Transverse colon (tissue), 4 donors: Measurements from ENCODE around the gene COL13A1. TPM values are rescaled to one million over a fixed set of nuclear protein-coding genes. Genes with fewer than 3 reads are reported as not detected.

Experiments used
- DNase-seq: peaks from one replicate; pipeline ENCODE4 v3.0.0-alpha.2; 2019
- H3K27ac ChIP-seq, 4 donors: fragments of 200-600 bp; sonication (generic); 2 replicates each; pipeline ENCODE4 v1.5.1; 2016 to 2018; ENCODE audit warnings: inconsistent platforms in 4 of 4
- H3K27me3 ChIP-seq: fragments of 200-600 bp; sonication (generic); 2 replicates; pipeline ENCODE4 v1.5.1; 2017; ENCODE audit warnings: inconsistent platforms
- H3K36me3 ChIP-seq, 4 donors: fragments of 200-600 bp; sonication (generic); 2 replicates each; pipeline ENCODE4 v1.5.1; 2017 to 2019; ENCODE audit warnings: inconsistent platforms in 4 of 4
- H3K4me1 ChIP-seq, 4 donors: fragments of 200-600 bp; sonication (generic); 2 replicates each; pipeline ENCODE4 v1.5.1; 2017 to 2020; ENCODE audit warnings: inconsistent platforms in 4 of 4
- H3K4me3 ChIP-seq, 4 donors: fragments of 200-600 bp; sonication (generic); 1 replicate in 1 of 4; 2 replicates in 3 of 4; pipeline versions ENCODE4 v1.5.1 to v1.6.1; 2017 to 2019; ENCODE audit warnings: inconsistent platforms in 4 of 4
- H3K9me3 ChIP-seq, 2 donors: fragments of 200-600 bp; sonication (generic); 2 replicates each; pipeline ENCODE4 v1.5.1; 2017 to 2019; ENCODE audit warnings: inconsistent platforms in 2 of 2
- EP300 ChIP-seq: sonication (generic); formaldehyde crosslinking; IDR thresholded peaks from one replicate; pipeline ENCODE4 v1.6.1; 2017; ENCODE audit warnings: antibody characterized with exemption, low read depth
- POLR2A ChIP-seq: fragments of 450-650 bp; IDR thresholded peaks from one replicate; pipeline ENCODE4 v1.6.1; 2016; ENCODE audit warnings: antibody characterized with exemption, mild to moderate bottlenecking, moderate library complexity
- POLR2AphosphoS5 ChIP-seq, 3 donors: sonication (generic); formaldehyde crosslinking; IDR thresholded peaks; one replicate each; pipeline ENCODE4 v1.6.1; 2016; ENCODE audit warnings: antibody characterized with exemption in 3 of 3
- WGBS, 2 donors: methylation state at CpG; one replicate each; pipeline ENCODE4 v1.1.5; 2018; ENCODE audit warnings: low coverage in 1 of 2; 5-methylcytosine and 5-hydroxymethylcytosine counted together
- in situ Hi-C, 4 donors: fragments of 200-750 bp; cut with MboI; loops; one replicate each; pipeline versions ENCODE4 v1.15.0 to v1.15.1; 2017; ENCODE audit warnings: low sequenced_read_pairs in 3 of 4, low pct_ligation_motif_present in 1 of 4, low pct_unique_long_range_greater_than_20kb in 1 of 4
- intact Hi-C: fragments of 100-400 bp; cut with DNase I; formaldehyde crosslinking; loops from one replicate; pipeline ENCODE4 v1.15.1; 2023; ENCODE audit warnings: low total_unique reads
- total RNA-seq, 4 donors: library from RNA; depleted of rRNA; stranded (reverse); fragments of >200 nt; gene quantifications; one replicate each; pipeline ENCODE4 v1.1.0, GENCODE V29; 2016
- TF ChIP-seq, protein P1 (sequence below), 5 experiments: fragments of 200-600 bp in 3 of 5; fragments of 450-650 bp in 2 of 5; sonication (generic) in 3 of 5; IDR thresholded peaks; 1 replicate in 2 of 5; 2 replicates in 3 of 5; pipeline ENCODE4 v1.5.1; 2016 to 2017; ENCODE audit warnings: antibody characterized with exemption in 5 of 5, inconsistent platforms in 3 of 5, mild to moderate bottlenecking in 2 of 5, moderate library complexity in 1 of 5

Gene COL13A1
- total RNA-seq, 4 donors from 2014 or later, result 0.68 to 8.2 (median 2.1) TPM

- 16 to 38% methylated on average over 17 to 28 of the region's 28 CpGs for WGBS, 2 donors
- Histone ChIP-seq H3K4me3 (peak overlapping the region in 2 of 4 donors; percentile 11 to 17), H3K4me1 (peaks cover 12 to 42% (median 40%) of the 10 kb centered on the region in 4 donors), H3K27ac (peak overlapping the region; percentile 57 to 80 (median 74)), H3K27me3 (no peaks in the 10 kb centered on the region), H3K9me3 (no peaks in the 10 kb centered on the region), H3K36me3 (no peaks in the 10 kb centered on the region)
- no peak for TF ChIP-seq EP300
- no peak for TF ChIP-seq POLR2A
- TF ChIP-seq, protein P1, sequence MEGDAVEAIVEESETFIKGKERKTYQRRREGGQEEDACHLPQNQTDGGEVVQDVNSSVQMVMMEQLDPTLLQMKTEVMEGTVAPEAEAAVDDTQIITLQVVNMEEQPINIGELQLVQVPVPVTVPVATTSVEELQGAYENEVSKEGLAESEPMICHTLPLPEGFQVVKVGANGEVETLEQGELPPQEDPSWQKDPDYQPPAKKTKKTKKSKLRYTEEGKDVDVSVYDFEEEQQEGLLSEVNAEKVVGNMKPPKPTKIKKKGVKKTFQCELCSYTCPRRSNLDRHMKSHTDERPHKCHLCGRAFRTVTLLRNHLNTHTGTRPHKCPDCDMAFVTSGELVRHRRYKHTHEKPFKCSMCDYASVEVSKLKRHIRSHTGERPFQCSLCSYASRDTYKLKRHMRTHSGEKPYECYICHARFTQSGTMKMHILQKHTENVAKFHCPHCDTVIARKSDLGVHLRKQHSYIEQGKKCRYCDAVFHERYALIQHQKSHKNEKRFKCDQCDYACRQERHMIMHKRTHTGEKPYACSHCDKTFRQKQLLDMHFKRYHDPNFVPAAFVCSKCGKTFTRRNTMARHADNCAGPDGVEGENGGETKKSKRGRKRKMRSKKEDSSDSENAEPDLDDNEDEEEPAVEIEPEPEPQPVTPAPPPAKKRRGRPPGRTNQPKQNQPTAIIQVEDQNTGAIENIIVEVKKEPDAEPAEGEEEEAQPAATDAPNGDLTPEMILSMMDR (IDR thresholded peaks at IDR 0.05), result no peak
- peak in 1 of 3 donors; percentile 43 for TF ChIP-seq POLR2AphosphoS5 (IDR thresholded peaks at IDR 0.05)
- intact Hi-C loops, result no loop called here
- peak; percentile 75 for DNase-seq
- in situ Hi-C loops, result no loop called here
Measured at GRCh38 chr10:69866688-69867461, 65.2 kb downstream of the COL13A1 start.

DNA sequence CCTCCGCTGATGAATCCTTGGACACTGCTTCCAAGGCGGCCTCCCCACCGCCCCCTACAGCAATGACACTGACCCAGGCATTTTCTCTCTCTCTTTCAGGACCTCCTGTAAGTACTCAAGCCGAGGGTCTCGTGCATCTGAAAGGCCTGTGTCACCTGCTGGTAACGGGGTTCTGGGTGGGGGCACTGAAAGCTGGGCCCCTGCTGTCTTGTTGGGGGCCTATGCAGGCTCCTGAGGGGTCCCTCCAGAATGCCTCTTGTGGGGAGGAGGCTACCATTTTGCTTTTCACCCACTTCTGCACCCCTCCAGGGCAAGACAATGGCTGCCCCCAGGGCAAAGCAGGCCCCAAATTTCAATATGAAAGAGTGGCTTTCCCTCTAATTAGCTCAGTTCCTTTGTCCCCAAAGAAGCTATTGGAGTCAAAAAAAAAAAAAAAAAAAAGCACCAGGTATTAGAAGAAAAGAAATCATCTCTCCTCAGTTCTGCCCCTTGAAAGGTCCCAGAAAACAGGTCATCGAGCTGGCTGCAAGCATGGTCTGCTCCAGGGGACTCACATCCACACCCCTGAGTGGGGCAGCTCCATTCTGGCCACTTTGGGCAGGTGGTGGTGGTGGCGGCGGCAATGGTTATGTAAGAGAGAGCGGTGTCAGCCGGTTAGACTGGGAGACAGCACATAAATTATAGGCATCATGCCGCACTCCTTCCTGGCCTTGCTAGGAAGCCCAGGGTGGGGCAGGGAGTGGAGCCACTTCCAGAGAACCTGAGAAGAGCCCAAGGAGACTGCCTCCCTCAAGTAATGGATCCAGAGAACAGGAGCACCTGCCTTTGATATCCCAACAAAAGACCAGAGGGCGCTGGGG is 66.2 kb downstream of the COL13A1 start:
- Histone ChIP-seq H3K27ac (peak overlapping the region; percentile 11 to 73 (median 68)), H3K4me3 (no peak overlapping the region), H3K4me1 (peaks cover 12 to 42% (median 40%) of the 10 kb centered on the region in 4 donors), H3K27me3 (no peaks in the 10 kb centered on the region), H3K36me3 (no peaks in the 10 kb centered on the region), H3K9me3 (no peaks in the 10 kb centered on the region)
- 62 to 64% methylated on average over 9 to 13 of the region's 13 CpGs for WGBS, 2 donors
- intact Hi-C loops (no loop called here), in situ Hi-C loops (no loop called here)
- peak; percentile 70 for DNase-seq
- no peak for TF ChIP-seq POLR2AphosphoS5 (IDR thresholded peaks at IDR 0.05)
- TF ChIP-seq, protein P1 (IDR thresholded peaks at IDR 0.05), result no peak

GRCh38 chr10:69868821-69869220 is 67.1 kb downstream of the COL13A1 start:
- in situ Hi-C loops (no loop called here), intact Hi-C loops (no loop called here)
- H3K27me3 ChIP-seq, result no peaks in the 10 kb centered on the region
- peak overlapping the region; percentile 11 to 73 (median 64) for H3K27ac ChIP-seq
- WGBS, 2 donors, result 23 to 38% methylated on average over 2 of the region's 2 CpGs
- H3K4me3 ChIP-seq, result no peak overlapping the region
- peaks cover 12 to 42% (median 40%) of the 10 kb centered on the region in 4 donors for H3K4me1 ChIP-seq
- TF ChIP-seq POLR2A, result no peak
- TF ChIP-seq EP300, result no peak
- TF ChIP-seq POLR2AphosphoS5 (IDR thresholded peaks at IDR 0.05), result no peak
- TF ChIP-seq, protein P1 (IDR thresholded peaks at IDR 0.05), result no peak
- no peaks in the 10 kb centered on the region for H3K36me3 ChIP-seq
- H3K9me3 ChIP-seq, result no peaks in the 10 kb centered on the region
- no peak for DNase-seq

- H3K4me1 ChIP-seq, result peaks cover 12 to 42% (median 40%) of the 10 kb centered on the region in 4 donors
- H3K4me3 ChIP-seq, result no peak overlapping the region
- no peaks in the 10 kb centered on the region for H3K27me3 ChIP-seq
- peak; percentile 79 for DNase-seq
- in situ Hi-C loops, result no loop called here
- TF ChIP-seq POLR2AphosphoS5 (IDR thresholded peaks at IDR 0.05) (no peak), EP300 (no peak), POLR2A (no peak)
- TF ChIP-seq, protein P1 (IDR thresholded peaks at IDR 0.05), result no peak
- no peaks in the 10 kb centered on the region for H3K9me3 ChIP-seq
- H3K27ac ChIP-seq, result peak overlapping the region; percentile 11 to 73 (median 64)
- H3K36me3 ChIP-seq, result no peaks in the 10 kb centered on the region
- intact Hi-C loops, result no loop called here
- WGBS, 2 donors, result 30% methylated on average over 2 of the region's 3 CpGs; no CpG with 5 or more reads in 1 of the 2 donors
Measured at GRCh38 chr10:69869291-69869961, 67.7 kb downstream of the COL13A1 start.
